Fibroblast of the aortic adventitia (primary cell): ENCODE measurements around the gene VSIG4. TPM values are rescaled to one million over a fixed set of nuclear protein-coding genes. Genes with fewer than 3 reads are reported as not detected.
"Not testable (repeated sequence)": the region's sequence is repeated elsewhere in the genome, so short reads cannot be mapped to it uniquely, and the experiment has no call there.

Source experiments
- DNase-seq: peaks from one replicate; pipeline ENCODE4 v3.0.0-alpha.2; 2010; ENCODE audit warnings: low read depth
- H3K4me3 ChIP-seq: 2 replicates; pipeline ENCODE4 v1.5.1; 2011; ENCODE audit warnings: low read depth, mild to moderate bottlenecking, control low read depth, low read length, moderate library complexity
- CTCF ChIP-seq: IDR thresholded peaks from 2 replicates; pipeline ENCODE4 v1.5.1; 2011; ENCODE audit warnings: mild to moderate bottlenecking, low read length, control low read depth, inconsistent platforms; ENCODE audit not compliant: insufficient read depth
- total RNA-seq: library from RNA; depleted of rRNA; stranded (reverse); fragments of >200 nt; gene quantifications from 2 replicates; pipeline ENCODE4 v1.2.3, GENCODE V29; 2012; ENCODE audit warnings: low replicate concordance

Gene VSIG4
- total RNA-seq, 1 donor = not detected

GRCh38 chrX:65985211-65985610, 54.7 kb downstream of the VSIG4 start:
- no peak for TF ChIP-seq CTCF
- H3K4me3 ChIP-seq = no peak overlapping the region
- DNase-seq = no peak

GRCh38 chrX:65977161-65977560, 62.7 kb downstream of the VSIG4 start:
- not testable (repeated sequence) for H3K4me3 ChIP-seq, DNase-seq

GRCh38 chrX:65976161-65976560, 63.7 kb downstream of the VSIG4 start:
- TF ChIP-seq CTCF = no peak
- no peak for DNase-seq
- H3K4me3 ChIP-seq = no peak overlapping the region

GRCh38 chrX:65975161-65975751, 64.6 kb downstream of the VSIG4 start:
- not testable (repeated sequence) for H3K4me3 ChIP-seq, DNase-seq

Other genes starting within 250 kb of the VSIG4 start
- gene HEPH, start 124.2 kb upstream of the VSIG4 start, total RNA-seq = 29.5 and 52.8 TPM in 2 replicates